Keratinocyte (primary cell): ENCODE measurements around the gene GC.
"Not testable (repeated sequence)": the region's sequence is repeated elsewhere in the genome, so short reads cannot be mapped to it uniquely, and the experiment has no call there.

Experiments
- CTCF ChIP-seq, 3 experiments: IDR thresholded peaks in 1 of 3; conservative IDR thresholded peaks in 1 of 3; optimal IDR thresholded peaks in 1 of 3; 2 replicates in 2 of 3; 3 replicates in 1 of 3; pipeline versions ENCODE3 to v1.5.1; 2011; ENCODE audit warnings: low read length in 3 of 3, mild to moderate bottlenecking in 3 of 3, moderate library complexity in 2 of 3, control low read depth in 1 of 3, inconsistent platforms in 1 of 3; ENCODE audit not compliant: insufficient read depth in 2 of 3; ENCODE audit errors: extremely low read depth in 1 of 3
- EZH2 ChIP-seq: IDR thresholded peaks from one replicate; pipeline ENCODE4 v1.6.1; 2012; ENCODE audit warnings: inconsistent platforms, mild to moderate bottlenecking, low read length, moderate library complexity

- not testable (repeated sequence) for TF ChIP-seq CTCF (optimal IDR thresholded peaks at IDR 0.05 in 1 of 3, IDR thresholded peaks at IDR 0.05 in 1 of 3, conservative IDR thresholded peaks at IDR 0.05 in 1 of 3; ENCODE audit: extremely low read depth in 1 of 3, insufficient read depth in 2 of 3, low read length in 3 of 3); EZH2
Observed at GRCh38 chr4:71805230-71805629, 21.4 kb upstream of the GC start.
